ENCODE measurements around the gene BCDIN3D.
"Not testable (repeated sequence)": the region's sequence is repeated elsewhere in the genome, so short reads cannot be mapped to it uniquely, and the experiment has no call there.

BCDIN3D gene

DNA sequence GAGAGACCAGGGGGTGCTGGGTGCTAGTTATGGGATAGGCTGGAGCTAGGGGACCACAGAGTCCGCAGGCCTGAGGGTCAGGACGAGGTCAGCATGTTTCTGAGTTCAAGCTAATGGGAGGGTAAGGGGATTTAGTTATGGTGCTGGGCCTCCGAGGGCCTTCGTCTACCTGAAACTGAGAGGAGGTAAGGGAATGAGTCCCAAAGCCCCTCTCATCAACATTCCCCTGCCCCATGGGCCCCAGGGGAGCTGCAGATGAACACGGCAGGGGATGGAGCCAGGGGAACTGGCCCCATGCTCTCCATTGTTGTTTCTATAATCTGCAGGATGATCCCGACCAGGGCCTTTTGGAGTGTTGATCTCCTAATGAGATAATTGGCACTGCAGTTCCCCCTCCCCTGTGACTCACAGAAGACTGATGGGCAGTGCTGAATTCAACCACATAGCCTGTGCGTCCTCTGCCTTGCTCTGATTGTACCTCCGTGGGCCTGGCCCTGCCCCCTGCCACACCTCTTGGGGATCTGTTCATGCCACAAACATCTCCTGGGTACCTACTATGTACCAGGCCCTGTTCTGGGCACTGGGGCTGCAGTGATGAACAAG, 39.4 kb upstream of the BCDIN3D start:
- DNase-seq (ENCODE audit: low read depth), result peak; percentile 27

DNA sequence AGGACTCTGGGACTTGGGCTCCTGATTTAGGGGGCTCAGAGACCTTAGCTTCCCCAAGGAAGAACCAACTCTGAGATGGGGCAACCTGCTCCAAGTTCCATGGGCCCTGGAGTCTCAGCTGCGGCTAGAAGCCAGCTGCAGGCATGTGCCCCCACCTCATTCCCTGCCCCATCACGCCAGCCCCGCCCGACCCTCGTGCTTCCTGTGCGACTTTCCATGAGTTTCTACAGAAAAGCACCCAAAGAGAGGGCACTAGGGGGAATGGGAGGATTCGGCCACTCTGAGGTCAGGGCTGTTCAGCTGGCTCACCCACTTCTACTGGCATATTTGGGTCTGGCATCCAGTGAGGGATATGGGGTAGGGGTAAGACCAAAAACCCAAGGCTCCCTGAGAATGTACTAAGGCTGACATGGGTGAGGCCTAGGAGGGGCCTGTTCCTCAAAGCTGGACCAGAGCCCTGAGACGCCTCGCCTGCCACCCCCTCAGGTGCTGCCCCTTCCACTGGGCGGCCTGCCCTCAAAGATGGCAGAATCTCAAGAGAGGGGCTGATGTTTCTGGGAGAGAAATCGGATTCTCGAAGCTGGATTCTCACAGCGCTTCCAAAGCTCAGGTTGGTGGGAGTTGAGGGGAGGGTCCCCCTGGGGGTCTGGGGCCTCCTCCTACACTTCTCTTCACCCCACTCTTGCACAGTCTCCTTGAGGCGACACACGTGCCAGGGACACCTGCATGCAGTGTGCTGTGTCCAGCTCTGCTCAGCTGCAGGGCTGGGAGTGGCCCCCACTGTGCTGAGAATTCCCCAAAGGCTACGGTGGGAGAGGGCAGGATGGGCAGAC, 38.7 kb upstream of the BCDIN3D start:
- TF ChIP-seq, protein P1, sequence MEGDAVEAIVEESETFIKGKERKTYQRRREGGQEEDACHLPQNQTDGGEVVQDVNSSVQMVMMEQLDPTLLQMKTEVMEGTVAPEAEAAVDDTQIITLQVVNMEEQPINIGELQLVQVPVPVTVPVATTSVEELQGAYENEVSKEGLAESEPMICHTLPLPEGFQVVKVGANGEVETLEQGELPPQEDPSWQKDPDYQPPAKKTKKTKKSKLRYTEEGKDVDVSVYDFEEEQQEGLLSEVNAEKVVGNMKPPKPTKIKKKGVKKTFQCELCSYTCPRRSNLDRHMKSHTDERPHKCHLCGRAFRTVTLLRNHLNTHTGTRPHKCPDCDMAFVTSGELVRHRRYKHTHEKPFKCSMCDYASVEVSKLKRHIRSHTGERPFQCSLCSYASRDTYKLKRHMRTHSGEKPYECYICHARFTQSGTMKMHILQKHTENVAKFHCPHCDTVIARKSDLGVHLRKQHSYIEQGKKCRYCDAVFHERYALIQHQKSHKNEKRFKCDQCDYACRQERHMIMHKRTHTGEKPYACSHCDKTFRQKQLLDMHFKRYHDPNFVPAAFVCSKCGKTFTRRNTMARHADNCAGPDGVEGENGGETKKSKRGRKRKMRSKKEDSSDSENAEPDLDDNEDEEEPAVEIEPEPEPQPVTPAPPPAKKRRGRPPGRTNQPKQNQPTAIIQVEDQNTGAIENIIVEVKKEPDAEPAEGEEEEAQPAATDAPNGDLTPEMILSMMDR (IDR thresholded peaks at IDR 0.05; ENCODE audit: insufficient read depth, low read depth, low read length, missing control alignments), result no peak
- no peak for DNase-seq (ENCODE audit: low read depth)
- no peak overlapping the region for H3K4me3 ChIP-seq (ENCODE audit: low read length)

More for the DNA sequence above, 39.4 kb upstream of the BCDIN3D start:
- H3K4me3 ChIP-seq (ENCODE audit: low read length), result no peak overlapping the region
- TF ChIP-seq, protein P1 (IDR thresholded peaks at IDR 0.05; ENCODE audit: insufficient read depth, low read depth, low read length, missing control alignments), result no peak

DNA sequence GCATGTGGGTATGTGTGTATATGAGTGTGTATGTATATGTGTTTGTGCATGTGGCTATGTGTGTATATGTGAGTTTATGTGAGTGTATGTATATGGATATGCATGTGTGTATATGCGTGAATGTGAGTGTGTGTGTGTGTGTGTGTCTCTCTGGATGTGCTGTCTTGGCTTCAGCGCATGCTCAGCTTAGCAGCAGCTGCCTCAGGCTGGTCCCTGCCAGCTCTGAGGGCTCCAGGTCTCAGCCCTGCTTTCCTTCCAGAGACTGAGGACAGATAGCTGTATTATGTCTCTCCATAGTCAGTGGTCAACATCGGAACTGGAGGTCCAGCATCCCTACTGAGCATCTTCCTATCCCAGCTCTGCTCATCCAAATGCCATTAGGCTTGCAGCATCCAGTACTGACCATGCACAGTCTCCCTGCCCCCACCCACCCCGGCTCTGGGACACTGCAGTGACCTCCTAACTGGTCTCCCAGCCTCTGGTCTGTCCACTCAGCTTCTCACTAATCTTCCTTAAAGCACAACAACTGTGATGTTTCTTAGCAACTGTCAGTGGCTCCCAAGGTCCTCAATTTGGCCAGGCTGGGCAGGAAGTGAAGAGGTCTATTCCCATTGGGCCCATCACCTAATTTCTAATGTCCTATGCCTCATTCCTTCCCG, 38.0 kb upstream of the BCDIN3D start:
- TF ChIP-seq, protein P1 (IDR thresholded peaks at IDR 0.05; ENCODE audit: insufficient read depth, low read depth, low read length, missing control alignments), result no peak
- no peak for DNase-seq (ENCODE audit: low read depth)
- H3K4me3 ChIP-seq (ENCODE audit: low read length), result no peak overlapping the region

DNA sequence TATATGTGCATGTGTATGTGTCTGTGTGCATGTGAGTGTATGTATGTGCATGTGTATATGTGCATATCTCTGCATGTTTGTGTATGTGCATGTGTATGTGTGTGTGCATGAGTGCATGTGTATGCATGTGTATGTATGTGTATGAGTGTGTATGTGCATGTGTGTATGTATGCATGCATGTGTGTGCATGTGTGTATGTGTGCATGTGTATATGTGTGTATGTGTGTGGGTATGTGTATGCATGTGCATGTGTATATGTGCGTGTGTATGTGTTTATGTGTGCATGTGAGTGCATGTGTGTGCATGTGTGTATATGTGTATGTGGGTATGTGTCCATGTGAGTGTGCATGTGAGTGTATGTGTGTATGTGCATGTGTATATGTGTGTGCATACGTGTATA, 36.2 kb upstream of the BCDIN3D start:
- not testable (repeated sequence) for DNase-seq (ENCODE audit: low read depth); H3K4me3 ChIP-seq (ENCODE audit: low read length)

DNA sequence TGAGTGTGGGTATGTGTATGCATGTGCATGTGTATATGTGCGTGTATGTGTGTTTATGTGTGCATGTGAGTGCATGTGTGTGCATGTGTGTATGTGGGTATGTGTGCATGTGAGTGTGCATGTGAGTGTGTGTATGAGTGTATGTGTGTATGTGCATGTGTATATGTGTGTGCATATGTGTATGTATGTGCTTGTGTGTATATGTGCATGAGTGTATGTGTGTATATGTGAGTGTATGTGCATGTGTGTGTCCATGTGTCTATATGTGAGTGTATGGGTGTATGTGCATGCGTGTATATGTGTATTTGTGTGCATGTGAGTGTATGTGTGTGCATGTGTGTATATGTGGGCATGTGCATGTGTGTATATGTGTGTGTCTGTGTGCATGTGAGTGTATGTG, 35.1 kb upstream of the BCDIN3D start:
- TF ChIP-seq, protein P1 (IDR thresholded peaks at IDR 0.05; ENCODE audit: insufficient read depth, low read depth, low read length, missing control alignments), result no peak
- no peak overlapping the region for H3K4me3 ChIP-seq (ENCODE audit: low read length)
- no peak for DNase-seq (ENCODE audit: low read depth)

DNA sequence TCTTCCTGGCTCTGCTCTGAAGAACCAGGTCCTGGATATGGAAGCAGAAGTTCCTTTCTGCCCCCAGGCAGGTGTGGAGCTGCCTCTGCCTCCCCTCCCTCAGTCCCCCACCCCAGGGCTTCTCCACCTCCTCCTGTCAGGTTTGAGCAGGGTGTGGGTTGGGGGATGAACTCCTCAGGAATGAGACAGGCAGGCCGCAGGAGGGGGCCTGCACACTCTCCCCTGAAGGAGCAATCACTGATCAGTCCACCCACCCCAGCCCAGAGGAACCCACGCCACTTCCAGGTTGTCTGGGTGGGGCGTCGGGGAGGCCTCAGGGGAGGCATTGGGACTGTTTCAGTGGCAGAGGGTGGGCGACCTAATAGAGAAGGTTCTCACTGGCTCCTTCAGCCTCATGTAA, 34.2 kb upstream of the BCDIN3D start:
- H3K4me3 ChIP-seq (ENCODE audit: low read length), result no peak overlapping the region
- no peak for DNase-seq (ENCODE audit: low read depth)
- TF ChIP-seq, protein P1 (IDR thresholded peaks at IDR 0.05; ENCODE audit: insufficient read depth, low read depth, low read length, missing control alignments), result no peak

DNA sequence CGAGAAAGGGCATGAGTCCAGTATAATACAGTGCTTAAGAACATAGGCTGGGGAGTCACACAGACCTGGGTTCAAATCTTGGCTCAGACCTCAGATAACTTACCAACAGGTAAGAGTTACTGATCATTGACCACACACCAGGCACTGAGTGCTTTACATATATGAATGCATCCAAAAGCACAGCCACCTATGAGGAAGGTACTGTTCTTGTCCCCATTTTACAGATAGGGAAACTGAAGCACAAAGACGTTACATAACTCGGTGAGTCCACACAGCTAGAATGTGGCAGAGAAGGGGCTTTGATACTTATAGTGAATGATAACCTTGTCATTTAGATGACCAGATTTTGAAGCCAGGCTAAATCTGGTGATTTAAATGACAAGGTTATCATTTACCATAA, 33.2 kb upstream of the BCDIN3D start:
- TF ChIP-seq, protein P1 (IDR thresholded peaks at IDR 0.05; ENCODE audit: insufficient read depth, low read depth, low read length, missing control alignments), result no peak
- no peak for DNase-seq (ENCODE audit: low read depth)
- H3K4me3 ChIP-seq (ENCODE audit: low read length), result no peak overlapping the region
